SKM-1 (cell line): ENCODE data around the gene PEMT.

Experiments
- DNase-seq: peaks from one replicate; lab custom pipeline; 2025; ENCODE audit not compliant: unreplicated experiment; lab: John Stamatoyannopoulos, UW

PEMT gene

GRCh38 chr17:17605083-17605728, 13.7 kb upstream of the PEMT start:
- DNase-seq = no peak

- DNase-seq = no peak
Measured at GRCh38 chr17:17603895-17604225, 12.4 kb upstream of the PEMT start.

GRCh38 chr17:17603178-17603894, 11.8 kb upstream of the PEMT start:
- no peak for DNase-seq

GRCh38 chr17:17599965-17600364, 8.5 kb upstream of the PEMT start:
- DNase-seq = no peak

GRCh38 chr17:17598003-17598402, 6.5 kb upstream of the PEMT start:
- DNase-seq = no peak

- no peak for DNase-seq
Measured at GRCh38 chr17:17595755-17596154, 4.2 kb upstream of the PEMT start.

- DNase-seq = no peak
Measured at GRCh38 chr17:17593222-17593620, 1.7 kb upstream of the PEMT start.

- no peak for DNase-seq
Measured at GRCh38 chr17:17590883-17591354, 589 bp downstream of the PEMT start.

GRCh38 chr17:17590141-17590751, 1.3 kb downstream of the PEMT start:
- no peak for DNase-seq

- DNase-seq = no peak
Measured at GRCh38 chr17:17587614-17588337, 3.7 kb downstream of the PEMT start.

GRCh38 chr17:17582372-17582771, 9.1 kb downstream of the PEMT start:
- no peak for DNase-seq

- DNase-seq = no peak
Measured at GRCh38 chr17:17581509-17581908, 10.0 kb downstream of the PEMT start.

GRCh38 chr17:17580662-17581470, 10.6 kb downstream of the PEMT start:
- no peak for DNase-seq

- no peak for DNase-seq
Measured at GRCh38 chr17:17579691-17580090, 11.8 kb downstream of the PEMT start.

- DNase-seq = no peak
Measured at GRCh38 chr17:17577373-17577772, 14.1 kb downstream of the PEMT start.

- DNase-seq = no peak
Measured at GRCh38 chr17:17576772-17577234, 14.7 kb downstream of the PEMT start.

- no peak for DNase-seq
Measured at GRCh38 chr17:17575360-17576251, 15.9 kb downstream of the PEMT start.

GRCh38 chr17:17573912-17574311, 17.6 kb downstream of the PEMT start:
- DNase-seq = no peak

GRCh38 chr17:17572010-17572785, 19.3 kb downstream of the PEMT start:
- no peak for DNase-seq
